HG02840 (cell line): ENCODE measurements around the gene SCARB1.

Experiments
- ATAC-seq: cut with Tn5 transposase; IDR thresholded peaks from one replicate; pipeline ENCODE4 v1.9.1; 2021; ENCODE audit warnings: mild to moderate bottlenecking, moderate library complexity, moderate number of reproducible peaks; ENCODE audit not compliant: unreplicated experiment, low FRiP score

The SCARB1 gene

DNA sequence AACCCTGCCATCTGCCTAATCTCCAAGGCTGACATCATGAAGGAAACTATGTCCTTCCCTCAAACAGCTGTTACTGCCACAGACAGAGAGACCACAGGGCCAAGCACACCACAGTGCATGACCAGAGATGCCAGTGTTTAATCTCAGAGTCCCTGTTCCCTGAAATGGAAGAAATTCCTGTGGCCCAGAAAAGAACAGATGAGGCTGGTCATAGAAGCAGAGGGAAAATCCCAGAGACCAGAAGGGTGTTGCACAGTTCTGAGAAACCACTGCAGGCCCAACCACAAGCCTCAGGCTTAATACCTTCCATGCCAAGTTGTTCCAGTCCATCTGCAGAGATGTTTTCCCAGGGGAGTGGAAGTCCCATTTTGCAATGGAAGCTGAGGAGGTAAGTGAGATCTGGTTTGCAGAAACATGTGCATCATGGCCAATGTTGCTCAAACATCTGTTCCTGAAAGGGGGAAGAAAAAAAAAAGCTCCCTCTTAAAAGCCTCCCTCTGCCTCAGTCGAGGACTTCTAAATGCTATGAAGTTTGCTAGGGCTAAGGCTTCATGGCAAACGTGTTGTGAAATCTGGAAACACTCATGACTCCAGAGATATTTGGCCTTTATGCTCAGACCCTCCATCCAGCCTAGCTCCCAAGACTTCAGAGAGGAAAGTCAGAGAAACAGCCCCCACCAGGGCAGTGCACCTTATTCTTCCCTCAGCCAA lies 98.6 kb downstream of the SCARB1 start:
- no peak for ATAC-seq

DNA sequence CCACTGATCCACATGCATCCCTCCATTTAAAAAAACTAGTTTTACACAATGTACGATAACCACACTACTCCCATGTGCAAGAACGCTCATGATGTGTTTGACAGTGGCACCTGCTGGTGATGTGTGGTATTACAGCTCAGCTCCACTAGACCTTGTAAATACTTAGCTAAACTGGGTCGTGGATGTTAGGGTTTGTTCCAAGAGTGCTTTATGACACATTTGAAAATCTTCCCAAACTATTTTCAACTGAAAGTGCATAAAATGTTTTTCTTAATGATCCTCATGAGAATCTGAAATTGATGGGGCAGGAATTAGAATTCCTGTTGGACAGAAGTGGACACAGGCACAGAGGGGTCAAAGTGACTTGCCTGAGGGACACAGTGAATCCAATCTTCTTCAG lies 99.2 kb downstream of the SCARB1 start:
- ATAC-seq: no peak

DNA sequence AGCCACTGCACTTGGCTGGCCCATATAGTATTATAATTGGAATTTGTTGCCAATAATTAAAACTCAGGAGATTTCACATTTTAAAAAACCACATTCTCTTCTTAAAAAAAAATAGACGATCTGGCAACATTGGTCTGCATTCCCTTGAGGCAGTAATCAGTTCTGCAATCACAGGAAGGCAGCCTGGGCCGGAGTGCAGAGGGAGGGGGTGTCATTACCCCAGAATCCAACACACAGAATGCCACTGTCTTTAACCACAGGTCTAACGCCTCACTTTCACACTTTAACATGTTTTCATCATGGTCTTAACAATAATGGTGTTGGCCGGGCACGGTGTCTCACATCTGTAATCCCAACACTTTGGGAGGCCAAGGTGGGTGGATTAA lies 100.1 kb downstream of the SCARB1 start:
- no peak for ATAC-seq

- ATAC-seq: no peak
These were observed 100.7 kb downstream of the SCARB1 start for GRCh38 chr12:124762791-124763593.

DNA sequence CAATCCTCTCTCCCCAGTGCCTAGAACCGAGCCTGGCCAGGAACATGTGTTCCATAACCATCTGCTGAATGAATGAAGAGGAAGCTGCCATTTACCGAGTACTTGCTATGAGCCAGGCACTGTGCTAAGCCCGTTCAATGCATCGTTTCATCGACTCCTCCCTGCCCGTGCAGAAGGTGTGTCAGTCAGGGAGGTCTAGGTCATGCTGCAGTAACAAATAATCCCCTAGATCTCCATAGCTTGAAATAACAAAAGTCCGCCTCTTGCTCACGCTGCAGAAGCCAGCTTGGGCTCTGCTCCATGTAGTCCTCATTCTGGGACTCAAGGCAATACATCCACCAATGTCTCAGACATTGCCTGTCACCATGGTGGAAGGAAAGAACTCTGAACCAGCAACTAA lies 101.3 kb downstream of the SCARB1 start:
- ATAC-seq: no peak

DNA sequence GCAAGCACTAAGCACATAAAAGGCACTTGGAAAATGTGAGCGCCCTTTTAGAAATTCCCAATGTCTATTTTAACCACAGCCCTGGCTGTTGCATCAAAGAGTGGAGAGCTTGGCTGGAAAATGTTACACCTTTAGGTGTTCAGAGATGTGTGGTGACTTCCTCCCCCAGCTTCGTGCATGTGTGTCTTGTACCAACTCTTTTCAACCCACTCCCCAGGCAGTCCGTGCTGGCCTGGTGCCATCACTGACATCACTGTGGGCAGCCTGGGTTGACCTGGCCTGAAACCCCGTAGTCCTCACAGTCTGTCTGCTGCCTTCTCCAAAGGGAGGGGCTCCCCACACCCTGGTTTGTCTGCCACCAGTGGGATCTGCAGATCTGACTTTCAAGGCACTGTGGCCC lies 101.8 kb downstream of the SCARB1 start:
- ATAC-seq: no peak

GRCh38 chr12:124761056-124761455 lies 102.6 kb downstream of the SCARB1 start:
- no peak for ATAC-seq

- no peak for ATAC-seq
These were observed 103.1 kb downstream of the SCARB1 start for GRCh38 chr12:124760560-124760959.

DNA sequence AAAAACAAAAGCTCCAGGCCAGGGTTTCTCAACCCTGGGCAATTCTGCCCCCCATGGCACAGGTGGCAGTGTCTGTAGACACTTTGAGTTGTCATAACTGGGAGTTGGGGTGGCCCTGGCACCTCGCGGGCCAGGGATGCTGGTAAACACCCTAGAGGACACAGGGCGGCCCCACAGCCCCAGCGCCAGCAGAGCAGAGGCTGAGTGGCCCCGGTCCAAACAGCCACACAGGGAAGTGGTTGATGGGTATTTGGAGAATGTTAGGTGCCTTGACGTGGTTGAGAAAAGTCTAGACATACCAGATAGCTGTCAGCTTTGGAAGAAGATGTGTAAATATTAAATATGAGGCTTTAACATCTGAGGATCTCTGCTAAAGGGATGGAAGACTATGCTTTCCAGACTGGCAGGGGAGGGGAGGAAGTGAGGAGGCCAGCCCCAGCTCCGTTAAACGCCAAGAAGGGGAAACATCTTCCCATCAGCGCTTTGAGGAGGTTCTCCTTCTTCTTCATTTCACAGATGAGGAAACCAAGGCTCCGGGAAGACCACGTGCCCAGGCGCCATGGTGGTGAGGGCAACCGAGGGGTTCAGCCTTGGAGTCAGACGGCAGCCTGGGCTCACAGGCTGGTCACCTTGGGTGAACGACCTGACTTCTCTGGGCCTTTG lies 103.7 kb downstream of the SCARB1 start:
- no peak for ATAC-seq

GRCh38 chr12:124758266-124759220 lies 105.1 kb downstream of the SCARB1 start:
- no peak for ATAC-seq

DNA sequence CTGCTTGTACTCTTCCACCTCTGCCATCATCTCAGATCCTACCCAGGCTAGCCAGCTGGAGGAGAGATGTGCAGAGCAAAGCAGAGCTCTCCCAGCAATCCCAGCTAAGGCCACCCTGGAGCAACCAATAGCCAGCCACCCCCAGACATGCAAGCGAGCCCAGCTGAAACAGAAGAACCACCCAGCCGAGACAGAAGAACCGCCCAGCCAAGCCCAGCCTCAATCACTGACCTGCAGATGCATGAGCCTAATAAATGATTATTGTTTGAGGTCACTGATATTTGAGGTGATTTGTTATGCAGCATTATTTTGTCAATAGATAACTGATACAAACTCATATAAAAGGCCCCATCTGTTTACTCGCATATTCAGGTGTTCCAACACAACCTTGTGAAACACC lies 106.3 kb downstream of the SCARB1 start:
- no peak for ATAC-seq

- no peak for ATAC-seq
These were observed 106.9 kb downstream of the SCARB1 start for GRCh38 chr12:124756760-124757159.

DNA sequence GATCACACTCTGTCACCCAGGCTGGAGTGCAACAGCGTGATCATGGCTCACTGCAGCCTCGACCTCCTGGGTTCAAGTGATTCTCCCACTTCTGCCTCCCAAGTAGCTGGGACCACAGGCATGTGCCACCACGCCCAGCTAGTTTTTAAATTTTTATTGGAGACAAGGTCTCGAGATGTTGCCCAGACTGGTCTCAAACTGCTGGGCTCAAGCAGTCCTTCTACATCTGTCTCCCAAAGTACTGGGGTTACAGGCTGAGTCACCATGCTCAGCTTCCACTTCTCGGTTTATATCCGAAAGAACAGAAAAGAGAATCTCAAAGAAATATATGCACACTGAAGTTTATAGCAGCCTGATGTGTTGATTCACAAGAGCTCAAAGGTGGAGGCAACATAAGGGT lies 107.5 kb downstream of the SCARB1 start:
- no peak for ATAC-seq

GRCh38 chr12:124755801-124756148 lies 107.9 kb downstream of the SCARB1 start:
- ATAC-seq: no peak

- no peak for ATAC-seq
These were observed 108.5 kb downstream of the SCARB1 start for GRCh38 chr12:124754949-124755800.

- ATAC-seq: no peak
These were observed 109.2 kb downstream of the SCARB1 start for GRCh38 chr12:124754491-124754890.

- no peak for ATAC-seq
These were observed 109.7 kb downstream of the SCARB1 start for GRCh38 chr12:124753993-124754392.

- ATAC-seq: no peak
These were observed 110.5 kb downstream of the SCARB1 start for GRCh38 chr12:124753228-124753591.

- no peak for ATAC-seq
These were observed 111.0 kb downstream of the SCARB1 start for GRCh38 chr12:124752437-124753227.
